ENCODE data around the gene MPL. TPM values are rescaled to one million over a fixed set of nuclear protein-coding genes. Genes with fewer than 3 reads are reported as not detected.
A peak's percentile ranks its signal among the peaks of the same experiment; 100 is the strongest.

Gene MPL
- total and polyA plus RNA-seq, 10 of the 15 experiments (the other 5 are each of a cell fraction or from before 2014, with no cell fraction given): not detected

DNA sequence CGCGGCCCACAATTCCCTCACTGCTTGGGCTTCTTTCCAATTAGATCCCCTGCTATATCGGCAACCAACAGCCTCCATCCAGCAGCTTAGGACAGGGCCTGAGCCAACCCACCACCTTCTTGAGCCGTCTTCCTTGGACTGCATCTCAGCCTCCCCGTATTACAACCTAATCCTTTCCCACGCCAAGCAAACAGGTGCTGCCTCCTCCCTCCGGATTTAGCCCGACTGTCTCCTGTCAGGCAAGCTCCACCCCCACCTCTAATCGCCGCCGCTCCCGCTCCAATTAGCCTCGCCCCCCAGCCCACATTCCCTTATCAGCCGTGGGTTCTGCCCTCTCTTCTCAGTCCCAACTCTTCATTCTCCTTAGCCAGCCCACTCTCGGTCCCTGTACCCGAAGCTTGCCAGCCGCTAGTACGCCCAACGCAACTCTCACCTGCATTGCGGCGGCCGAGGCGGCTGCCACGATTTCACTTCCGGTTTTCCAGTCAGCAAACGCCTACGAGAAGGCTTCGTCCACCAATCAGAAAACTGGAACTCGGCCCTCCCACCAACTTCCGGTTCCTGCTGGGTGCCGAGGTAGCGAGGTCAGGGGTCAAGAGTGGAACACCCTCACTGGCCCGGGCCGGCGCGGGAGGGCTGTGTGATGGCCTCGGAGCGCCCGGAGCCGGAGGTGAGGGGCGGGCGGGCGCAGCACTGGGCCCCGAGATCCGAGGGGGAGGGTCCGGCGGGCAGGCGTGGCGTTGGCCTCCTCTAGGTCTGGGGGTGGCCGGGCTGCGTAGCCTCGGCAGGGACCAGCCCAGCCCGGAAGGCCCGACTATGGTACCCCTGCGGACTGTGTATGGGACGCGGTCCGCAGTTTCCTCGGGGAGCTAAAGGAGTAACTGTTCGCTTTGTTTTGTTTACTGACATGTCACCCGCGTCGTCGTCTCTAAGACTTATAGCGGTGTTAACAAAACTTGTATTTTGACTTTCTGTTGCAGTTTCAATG, 52.0 kb downstream of the MPL start, which contains the start of the genes MED8 and SZT2 (continued):
- TF ChIP-seq, protein P1, sequence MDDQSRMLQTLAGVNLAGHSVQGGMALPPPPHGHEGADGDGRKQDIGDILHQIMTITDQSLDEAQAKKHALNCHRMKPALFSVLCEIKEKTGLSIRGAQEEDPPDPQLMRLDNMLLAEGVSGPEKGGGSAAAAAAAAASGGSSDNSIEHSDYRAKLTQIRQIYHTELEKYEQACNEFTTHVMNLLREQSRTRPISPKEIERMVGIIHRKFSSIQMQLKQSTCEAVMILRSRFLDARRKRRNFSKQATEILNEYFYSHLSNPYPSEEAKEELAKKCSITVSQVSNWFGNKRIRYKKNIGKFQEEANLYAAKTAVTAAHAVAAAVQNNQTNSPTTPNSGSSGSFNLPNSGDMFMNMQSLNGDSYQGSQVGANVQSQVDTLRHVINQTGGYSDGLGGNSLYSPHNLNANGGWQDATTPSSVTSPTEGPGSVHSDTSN (IDR thresholded peaks at IDR 0.05; ENCODE audit: insufficient replicate concordance, low read depth, low read length): peak; percentile 63
- no peak for TF ChIP-seq ZNF592 (IDR thresholded peaks at IDR 0.05)
- TF ChIP-seq LARP7 (IDR thresholded peaks at IDR 0.05): no peak; the same call in 1 of the 2 replicates
- TF ChIP-seq ZBED1 (IDR thresholded peaks at IDR 0.05; ENCODE audit: borderline replicate concordance): no peak
- TF ChIP-seq HDGF (IDR thresholded peaks at IDR 0.05): peak; percentile 90
- TF ChIP-seq MXI1 (IDR thresholded peaks at IDR 0.05; ENCODE audit: low read depth, low read length): peak; percentile 78; the same call in 1 of the 2 replicates
- TF ChIP-seq TCF7 (IDR thresholded peaks at IDR 0.05; ENCODE audit: borderline replicate concordance): no peak
- no peak for TF ChIP-seq FOXK2 (IDR thresholded peaks at IDR 0.05)
- TF ChIP-seq, protein P2, sequence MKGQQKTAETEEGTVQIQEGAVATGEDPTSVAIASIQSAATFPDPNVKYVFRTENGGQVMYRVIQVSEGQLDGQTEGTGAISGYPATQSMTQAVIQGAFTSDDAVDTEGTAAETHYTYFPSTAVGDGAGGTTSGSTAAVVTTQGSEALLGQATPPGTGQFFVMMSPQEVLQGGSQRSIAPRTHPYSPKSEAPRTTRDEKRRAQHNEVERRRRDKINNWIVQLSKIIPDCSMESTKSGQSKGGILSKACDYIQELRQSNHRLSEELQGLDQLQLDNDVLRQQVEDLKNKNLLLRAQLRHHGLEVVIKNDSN (IDR thresholded peaks at IDR 0.05; ENCODE audit: borderline replicate concordance, extremely low read length, insufficient read depth, low read depth, low read length): no peak
- peak; percentile 22 for TF ChIP-seq RELA (IDR thresholded peaks at IDR 0.05; ENCODE audit: borderline replicate concordance, partially characterized antibody)
- TF ChIP-seq CBX5 (IDR thresholded peaks at IDR 0.05; ENCODE audit: low read depth): no peak
- TF ChIP-seq MYC (IDR thresholded peaks at IDR 0.05; ENCODE audit: insufficient read depth, insufficient read length, insufficient replicate concordance, low read length, severe bottlenecking): no peak
- TF ChIP-seq ZBTB33 (IDR thresholded peaks at IDR 0.05): no peak
- no peak for TF ChIP-seq NFIC (IDR thresholded peaks at IDR 0.05; ENCODE audit: low read depth, low read length)
- TF ChIP-seq, protein P3, sequence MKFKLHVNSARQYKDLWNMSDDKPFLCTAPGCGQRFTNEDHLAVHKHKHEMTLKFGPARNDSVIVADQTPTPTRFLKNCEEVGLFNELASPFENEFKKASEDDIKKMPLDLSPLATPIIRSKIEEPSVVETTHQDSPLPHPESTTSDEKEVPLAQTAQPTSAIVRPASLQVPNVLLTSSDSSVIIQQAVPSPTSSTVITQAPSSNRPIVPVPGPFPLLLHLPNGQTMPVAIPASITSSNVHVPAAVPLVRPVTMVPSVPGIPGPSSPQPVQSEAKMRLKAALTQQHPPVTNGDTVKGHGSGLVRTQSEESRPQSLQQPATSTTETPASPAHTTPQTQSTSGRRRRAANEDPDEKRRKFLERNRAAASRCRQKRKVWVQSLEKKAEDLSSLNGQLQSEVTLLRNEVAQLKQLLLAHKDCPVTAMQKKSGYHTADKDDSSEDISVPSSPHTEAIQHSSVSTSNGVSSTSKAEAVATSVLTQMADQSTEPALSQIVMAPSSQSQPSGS (IDR thresholded peaks at IDR 0.05; ENCODE audit: low read length): no peak
- TF ChIP-seq POLR2AphosphoS5 (IDR thresholded peaks at IDR 0.05; ENCODE audit: low read length): peak; percentile 80

Data from GM12878 (cell line).